Measurements from ENCODE around the gene EXOC4. TPM values are rescaled to one million over a fixed set of nuclear protein-coding genes. Genes with fewer than 3 reads are reported as not detected.

EXOC4 gene
- total and polyA plus RNA-seq, 2 of the 13 experiments (the other 11 are each of a cell fraction or from before 2014, with no cell fraction given), result 22.5 to 39.0 TPM

- H3K27me3 ChIP-seq (ENCODE audit: control insufficient read depth in 1 of 2, insufficient read depth in 2 of 2, low read length in 2 of 2), result no peaks in the 10 kb centered on the region
- H3K79me2 ChIP-seq (ENCODE audit: insufficient read depth, low read length), result no peaks in the 10 kb centered on the region
- CTCF ChIA-PET (ENCODE audit: low intra/inter-chr PET ratio, low total read pairs), result no interaction called here
- POLR2A ChIA-PET, result no interaction called here
- intact Hi-C loops (cut with micrococcal nuclease; ENCODE audit: unreplicated experiment) (loop anchor here (10.0 kb wide), 1 partner anchor 406 kb away; no protein-coding TSS in a partner anchor), in situ Hi-C loops (cut with HindIII; ENCODE audit: extremely low pct_ligation_motif_present, low pct_unique_long_range_greater_than_20kb) (no loop called here)
- H3K9ac ChIP-seq (ENCODE audit: insufficient read depth, low read depth, low read length), result no peak overlapping the region
- TF ChIP-seq CREB1 (IDR thresholded peaks at IDR 0.05) (peak; percentile 57), CREB1 (CRISPR knock-in tag; IDR thresholded peaks at IDR 0.05) (no peak), GFI1 (CRISPR knock-in tag; IDR thresholded peaks at IDR 0.05; ENCODE audit: borderline replicate concordance) (no peak)
- ATAC-seq (no peak), DNase-seq (ENCODE audit: low spot score) (no peak), FAIRE-seq (no peak)
- BruUV-seq (replicated peaks), result no TSS peak
- no peak overlapping the region for H2AFZ ChIP-seq (ENCODE audit: low read length)
- no peak overlapping the region for H3K27ac ChIP-seq (ENCODE audit: extremely low read length, insufficient read depth, low read length)
- H3K9me3 ChIP-seq (ENCODE audit: low read length), result no peaks in the 10 kb centered on the region
- no peak overlapping the region for H3K4me3 ChIP-seq (replicated peaks in 1 of 3; ENCODE audit: insufficient read depth in 1 of 3, low read depth in 2 of 3, low read length in 3 of 3)
- WGBS (ENCODE audit: low lambda C conversion rate), result 73% methylated on average over 2 of the region's 2 CpGs
- H3K4me1 ChIP-seq (ENCODE audit: insufficient read depth, low read length), result peaks cover 6% of the 10 kb centered on the region
- no peaks in the 10 kb centered on the region for H4K20me1 ChIP-seq (ENCODE audit: insufficient read depth, low read length)
- no peaks in the 10 kb centered on the region for H3K36me3 ChIP-seq (replicated peaks in 1 of 2; ENCODE audit: control insufficient read depth in 1 of 2, insufficient read depth in 2 of 2, low read length in 2 of 2)
- no peak overlapping the region for H3K4me2 ChIP-seq (ENCODE audit: low read depth, low read length)
Observed at GRCh38 chr7:134019251-134019650, 766.4 kb downstream of the EXOC4 start.

GRCh38 chr7:134021836-134022235, 769.0 kb downstream of the EXOC4 start:
- no peak overlapping the region for H3K27ac ChIP-seq (ENCODE audit: extremely low read length, insufficient read depth, low read length)
- in situ Hi-C loops (cut with HindIII; ENCODE audit: extremely low pct_ligation_motif_present, low pct_unique_long_range_greater_than_20kb), result no loop called here
- no peak overlapping the region for H3K4me3 ChIP-seq (replicated peaks in 1 of 3; ENCODE audit: insufficient read depth in 1 of 3, low read depth in 2 of 3, low read length in 3 of 3)
- H3K4me1 ChIP-seq (ENCODE audit: insufficient read depth, low read length), result peaks cover 6% of the 10 kb centered on the region
- TF ChIP-seq HDAC1 (CRISPR knock-in tag; IDR thresholded peaks at IDR 0.05), result no peak
- no peak for TF ChIP-seq ZFP37 (CRISPR knock-in tag; IDR thresholded peaks at IDR 0.05; ENCODE audit: borderline replicate concordance)
- BruUV-seq (replicated peaks), result no TSS peak
- DNase-seq (ENCODE audit: low spot score), result no peak
- H3K9ac ChIP-seq (ENCODE audit: insufficient read depth, low read depth, low read length), result no peak overlapping the region
- intact Hi-C loops (cut with micrococcal nuclease; ENCODE audit: unreplicated experiment), result no loop called here
- no peaks in the 10 kb centered on the region; the same call in 1 of the 2 replicates for H3K9me3 ChIP-seq (ENCODE audit: low read length)
- ChIA-PET POLR2A (no interaction called here), CTCF (ENCODE audit: low intra/inter-chr PET ratio, low total read pairs) (no interaction called here)
- no peaks in the 10 kb centered on the region for H4K20me1 ChIP-seq (ENCODE audit: insufficient read depth, low read length)
- H2AFZ ChIP-seq (ENCODE audit: low read length), result no peak overlapping the region
- FAIRE-seq, result no peak
- H3K27me3 ChIP-seq (ENCODE audit: control insufficient read depth in 1 of 2, insufficient read depth in 2 of 2, low read length in 2 of 2), result no peaks in the 10 kb centered on the region
- no peak overlapping the region for H3K4me2 ChIP-seq (ENCODE audit: low read depth, low read length)
- ATAC-seq, result no peak
- 94% methylated on average over 1 of the region's 1 CpG for WGBS (ENCODE audit: low lambda C conversion rate)
- no peaks in the 10 kb centered on the region for H3K79me2 ChIP-seq (ENCODE audit: insufficient read depth, low read length)
- H3K36me3 ChIP-seq (replicated peaks in 1 of 2; ENCODE audit: control insufficient read depth in 1 of 2, insufficient read depth in 2 of 2, low read length in 2 of 2), result no peaks in the 10 kb centered on the region

All from HepG2 (cell line).